ENCODE data around the gene RSPH6A.

DNA sequence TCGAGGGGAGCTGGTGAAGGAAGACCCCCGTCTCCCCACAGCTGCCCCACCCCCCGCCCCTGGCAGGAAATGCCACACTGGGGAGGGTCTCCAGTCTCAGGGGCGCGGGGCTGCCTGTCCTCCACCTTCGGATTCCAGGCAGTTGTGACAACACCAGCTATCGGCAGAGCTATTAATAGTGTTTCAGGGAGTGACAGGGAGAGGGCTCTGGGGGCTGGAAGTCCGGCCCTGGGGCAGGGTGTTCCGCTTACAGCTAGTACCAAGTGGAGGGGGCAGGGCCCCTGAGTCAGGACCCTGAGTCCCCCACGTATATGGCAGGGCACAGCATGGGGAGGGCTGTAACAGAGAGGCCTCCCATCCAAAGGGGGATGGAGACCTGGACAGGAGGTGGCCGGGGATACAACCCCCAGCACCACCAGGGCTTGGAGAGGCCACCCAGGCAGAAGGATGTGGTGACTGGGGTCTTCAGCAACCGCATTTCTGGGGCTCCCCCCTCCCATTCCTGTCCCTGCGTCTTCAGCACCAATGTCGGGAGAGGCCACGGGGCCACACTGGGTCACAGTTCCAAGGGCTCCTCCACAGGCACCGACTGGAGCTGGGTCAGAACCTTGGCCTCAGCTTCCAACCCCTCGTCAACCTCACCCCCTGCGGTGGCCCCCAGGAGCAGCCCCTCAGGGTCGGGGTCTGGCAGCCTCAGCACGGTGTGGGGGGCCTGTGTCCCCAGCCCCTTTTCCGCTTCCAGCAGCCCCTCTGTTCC is 50.0 kb downstream of the RSPH6A start:
- TF ChIP-seq, protein P1, sequence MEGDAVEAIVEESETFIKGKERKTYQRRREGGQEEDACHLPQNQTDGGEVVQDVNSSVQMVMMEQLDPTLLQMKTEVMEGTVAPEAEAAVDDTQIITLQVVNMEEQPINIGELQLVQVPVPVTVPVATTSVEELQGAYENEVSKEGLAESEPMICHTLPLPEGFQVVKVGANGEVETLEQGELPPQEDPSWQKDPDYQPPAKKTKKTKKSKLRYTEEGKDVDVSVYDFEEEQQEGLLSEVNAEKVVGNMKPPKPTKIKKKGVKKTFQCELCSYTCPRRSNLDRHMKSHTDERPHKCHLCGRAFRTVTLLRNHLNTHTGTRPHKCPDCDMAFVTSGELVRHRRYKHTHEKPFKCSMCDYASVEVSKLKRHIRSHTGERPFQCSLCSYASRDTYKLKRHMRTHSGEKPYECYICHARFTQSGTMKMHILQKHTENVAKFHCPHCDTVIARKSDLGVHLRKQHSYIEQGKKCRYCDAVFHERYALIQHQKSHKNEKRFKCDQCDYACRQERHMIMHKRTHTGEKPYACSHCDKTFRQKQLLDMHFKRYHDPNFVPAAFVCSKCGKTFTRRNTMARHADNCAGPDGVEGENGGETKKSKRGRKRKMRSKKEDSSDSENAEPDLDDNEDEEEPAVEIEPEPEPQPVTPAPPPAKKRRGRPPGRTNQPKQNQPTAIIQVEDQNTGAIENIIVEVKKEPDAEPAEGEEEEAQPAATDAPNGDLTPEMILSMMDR (IDR thresholded peaks at IDR 0.05) = no peak
- TF ChIP-seq POLR2A (IDR thresholded peaks at IDR 0.05) = no peak
